Astrocyte of the cerebellum (primary cell): ENCODE measurements around the gene CDK5RAP2.

Source experiments
- DNase-seq: peaks from one replicate; pipeline ENCODE4 v3.0.0-alpha.2; 2011; ENCODE audit warnings: low read depth
- H3K4me3 ChIP-seq: 2 replicates; pipeline ENCODE4 v1.5.1; 2011; ENCODE audit warnings: mild to moderate bottlenecking, low read depth, low read length, moderate library complexity
- in situ Hi-C: cut with HindIII; loops from 2 replicates; pipeline ENCODE4 v1.10.0; 2017; ENCODE audit warnings: low sequenced_read_pairs
- TF ChIP-seq, protein P1 (sequence below): IDR thresholded peaks from 2 replicates; pipeline ENCODE4 v1.5.1; 2012; ENCODE audit warnings: low read length, low read depth, moderate library complexity, mild to moderate bottlenecking; ENCODE audit errors: missing control alignments

Gene CDK5RAP2

DNA sequence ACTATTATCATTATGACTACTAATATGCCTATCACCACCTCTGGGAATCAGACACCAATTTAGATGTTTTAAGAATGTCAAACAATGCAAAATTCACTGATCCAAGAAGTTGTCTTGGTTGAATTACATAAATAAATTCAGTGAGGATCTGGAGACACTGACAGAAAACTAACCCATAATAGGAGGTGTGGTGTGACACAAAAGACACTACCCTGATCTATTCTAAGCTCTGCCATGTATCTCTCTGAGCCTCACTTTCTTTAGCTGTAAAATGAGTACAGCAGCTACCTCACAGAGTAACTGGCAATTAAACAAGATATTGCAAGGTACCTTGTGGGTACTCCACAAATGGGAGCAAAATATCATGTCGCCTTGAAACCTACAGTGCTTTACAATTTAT is 7.5 kb downstream of the CDK5RAP2 start:
- TF ChIP-seq, protein P1, sequence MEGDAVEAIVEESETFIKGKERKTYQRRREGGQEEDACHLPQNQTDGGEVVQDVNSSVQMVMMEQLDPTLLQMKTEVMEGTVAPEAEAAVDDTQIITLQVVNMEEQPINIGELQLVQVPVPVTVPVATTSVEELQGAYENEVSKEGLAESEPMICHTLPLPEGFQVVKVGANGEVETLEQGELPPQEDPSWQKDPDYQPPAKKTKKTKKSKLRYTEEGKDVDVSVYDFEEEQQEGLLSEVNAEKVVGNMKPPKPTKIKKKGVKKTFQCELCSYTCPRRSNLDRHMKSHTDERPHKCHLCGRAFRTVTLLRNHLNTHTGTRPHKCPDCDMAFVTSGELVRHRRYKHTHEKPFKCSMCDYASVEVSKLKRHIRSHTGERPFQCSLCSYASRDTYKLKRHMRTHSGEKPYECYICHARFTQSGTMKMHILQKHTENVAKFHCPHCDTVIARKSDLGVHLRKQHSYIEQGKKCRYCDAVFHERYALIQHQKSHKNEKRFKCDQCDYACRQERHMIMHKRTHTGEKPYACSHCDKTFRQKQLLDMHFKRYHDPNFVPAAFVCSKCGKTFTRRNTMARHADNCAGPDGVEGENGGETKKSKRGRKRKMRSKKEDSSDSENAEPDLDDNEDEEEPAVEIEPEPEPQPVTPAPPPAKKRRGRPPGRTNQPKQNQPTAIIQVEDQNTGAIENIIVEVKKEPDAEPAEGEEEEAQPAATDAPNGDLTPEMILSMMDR, result no peak
- in situ Hi-C loops, result no loop called here
- no peak overlapping the region for H3K4me3 ChIP-seq
- no peak for DNase-seq

DNA sequence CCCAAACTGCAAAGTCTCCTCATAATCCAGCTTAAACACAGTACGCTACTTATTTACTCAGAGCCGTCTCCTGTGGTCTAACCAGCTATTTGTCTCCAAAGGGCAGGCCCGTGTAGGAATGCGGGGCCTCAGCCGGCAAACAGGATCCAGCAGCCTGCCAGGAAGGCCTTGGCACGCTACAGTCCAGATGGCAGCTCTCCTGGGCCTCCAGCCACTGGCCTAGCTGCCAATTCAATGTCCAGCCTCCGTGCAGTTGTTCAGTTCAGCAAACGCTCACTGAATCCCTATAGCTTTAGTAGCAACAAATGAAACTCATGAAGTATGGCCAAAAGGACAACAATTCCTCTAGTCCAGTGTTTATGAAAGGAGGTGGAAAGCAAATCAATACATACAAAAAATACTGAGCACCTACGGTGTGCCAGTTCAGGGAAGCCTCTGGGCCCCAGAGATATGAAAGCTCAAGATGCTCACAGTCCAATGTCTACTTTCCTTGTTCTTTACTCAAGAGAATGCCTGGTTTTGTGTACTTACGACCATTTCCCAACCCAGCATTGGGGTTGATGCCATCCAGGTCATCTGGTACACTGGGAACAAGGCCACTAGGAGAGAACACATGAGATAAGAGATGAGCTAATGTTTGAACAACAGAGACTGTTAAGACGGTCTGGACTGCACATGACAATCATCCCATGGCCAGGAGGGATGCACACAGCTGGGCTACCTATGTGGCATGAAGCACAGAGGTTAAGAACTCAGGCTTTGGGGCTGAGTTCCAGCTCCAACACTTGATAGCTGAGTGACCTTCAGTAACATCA is 8.3 kb downstream of the CDK5RAP2 start:
- DNase-seq, result peak; percentile 92
- in situ Hi-C loops, result no loop called here
- no peak overlapping the region for H3K4me3 ChIP-seq
- TF ChIP-seq, protein P1, result no peak

DNA sequence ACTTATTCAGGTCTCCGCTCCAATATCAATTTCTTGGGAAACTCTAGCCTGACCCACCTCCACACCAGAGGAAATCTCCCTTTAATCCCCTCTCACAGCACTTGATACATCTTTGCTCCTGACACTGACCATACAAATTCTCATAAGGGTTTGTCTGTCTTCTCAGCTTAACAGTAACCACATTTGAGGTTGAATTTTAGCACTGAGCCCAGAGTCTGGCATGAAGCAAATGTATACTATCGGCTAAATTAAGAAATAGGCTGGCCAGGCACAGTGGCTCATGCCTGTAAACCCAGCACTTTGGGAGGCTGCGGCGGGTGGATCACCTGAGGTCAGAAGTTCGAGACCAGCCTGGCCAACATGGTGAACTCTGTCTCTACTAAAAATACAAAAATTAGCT is 9.7 kb downstream of the CDK5RAP2 start:
- DNase-seq, result no peak
- in situ Hi-C loops, result no loop called here
- H3K4me3 ChIP-seq, result no peak overlapping the region
- TF ChIP-seq, protein P1, result no peak

DNA sequence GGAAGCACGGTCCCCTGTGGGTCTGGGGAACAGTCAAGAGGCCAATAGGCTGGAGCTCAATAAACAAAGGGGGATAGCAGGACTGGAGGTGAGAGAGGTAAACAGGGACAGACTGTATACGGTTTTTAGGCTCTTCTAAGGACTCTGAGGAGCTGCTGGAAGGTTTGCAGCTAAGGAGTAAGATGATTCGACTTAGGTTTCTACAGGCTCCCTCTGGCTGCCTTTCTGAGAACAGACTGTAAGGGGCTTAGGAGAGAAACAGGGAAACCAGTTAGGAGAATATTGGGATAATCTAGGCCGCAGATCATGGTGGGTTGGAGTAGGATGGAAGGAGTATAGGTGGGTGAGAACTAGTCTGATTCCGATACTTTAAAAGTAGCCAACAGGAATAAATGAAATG is 10.4 kb downstream of the CDK5RAP2 start:
- no peak for DNase-seq
- in situ Hi-C loops, result no loop called here
- H3K4me3 ChIP-seq, result no peak overlapping the region
- TF ChIP-seq, protein P1, result peak; percentile 31

DNA sequence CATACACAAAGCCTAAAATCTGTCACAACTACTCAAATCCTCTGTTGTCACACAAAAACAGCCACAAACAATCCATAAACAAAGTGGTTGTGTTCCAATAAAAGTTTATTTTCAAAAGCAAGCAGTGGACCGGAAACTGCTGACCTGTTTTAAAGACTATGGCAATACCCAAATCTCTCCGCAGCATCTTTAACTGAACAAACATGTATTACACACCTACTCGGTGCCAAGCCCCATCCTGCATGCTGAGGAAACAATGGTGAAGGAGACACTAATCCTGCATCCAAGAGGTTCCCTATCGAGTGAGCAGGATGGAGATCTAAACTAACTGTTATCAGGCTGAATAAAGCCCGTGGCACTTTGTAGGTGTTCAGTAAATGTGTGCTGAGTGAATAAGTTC is 11.2 kb downstream of the CDK5RAP2 start:
- TF ChIP-seq, protein P1, result no peak
- DNase-seq, result no peak
- no peak overlapping the region for H3K4me3 ChIP-seq
- in situ Hi-C loops, result no loop called here

DNA sequence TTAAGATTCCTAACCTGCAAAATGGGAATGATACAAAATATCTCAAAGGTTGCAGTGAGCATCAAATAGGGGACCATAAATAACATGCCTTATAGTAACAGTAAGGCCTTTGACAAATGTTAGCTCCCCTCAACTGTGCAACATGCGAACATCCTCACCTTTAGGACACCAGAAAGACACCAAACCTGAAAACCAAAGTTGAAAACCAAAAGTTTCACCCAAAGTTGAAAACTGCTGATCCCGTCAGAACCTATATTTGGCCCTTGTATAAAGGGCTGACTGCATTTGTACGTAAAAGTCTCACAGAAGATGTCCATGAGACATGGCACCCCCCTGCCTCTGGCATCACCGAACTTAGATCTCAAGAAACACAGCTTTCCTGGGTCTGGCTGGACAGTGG is 12.1 kb downstream of the CDK5RAP2 start:
- no peak overlapping the region for H3K4me3 ChIP-seq
- in situ Hi-C loops, result no loop called here

More for the DNA sequence above, 12.1 kb downstream of the CDK5RAP2 start:
- DNase-seq, result no peak
- TF ChIP-seq, protein P1, result no peak
